Panc1 (cell line): ENCODE measurements around the gene BAX. TPM values are rescaled to one million over a fixed set of nuclear protein-coding genes. Genes with fewer than 3 reads are reported as not detected.

Experiments used
- ATAC-seq: fragments of 200-7000 bp; cut with Tn5 transposase; 2 replicates; pipeline ENCODE4 v1.9.1; 2020; ENCODE audit warnings: mild to moderate bottlenecking, moderate library complexity
- BruUV-seq: library from RNA; stranded (reverse); fragments of 400-500 nt; replicated peaks from 2 replicates; lab custom pipeline; 2021; lab: Mats Ljungman, UMichigan
- CTCF ChIA-PET: fragments of 300-600 bp; sonication (Branson Sonifier 250); formaldehyde crosslinking; loops from one replicate; lab custom pipeline; 2022; ENCODE audit warnings: antibody characterized with exemption; lab: Charles Lee
- POLR2A ChIA-PET: fragments of 300-600 bp; sonication (Branson Sonifier 250); formaldehyde crosslinking; loops from one replicate; lab custom pipeline; 2022; ENCODE audit warnings: antibody characterized with exemption; lab: Charles Lee
- DNase-seq: peaks from one replicate; pipeline ENCODE4 v3.0.0-alpha.2; 2010; ENCODE audit warnings: low read depth, low spot score
- H3K27ac ChIP-seq: 2 replicates; pipeline ENCODE4 v1.5.1; 2011; ENCODE audit warnings: mild to moderate bottlenecking, low read length, inconsistent platforms
- H3K27me3 ChIP-seq: fragments of 200-500 bp; sonication (Bioruptor generic); 2 replicates; pipeline ENCODE4 v1.6.0; 2014; ENCODE audit warnings: low read length, inconsistent platforms; ENCODE audit not compliant: control insufficient read depth, insufficient read depth
- H3K36me3 ChIP-seq: fragments of 200-500 bp; sonication (Bioruptor generic); 2 replicates; pipeline ENCODE4 v1.5.1; 2014; ENCODE audit warnings: inconsistent platforms, mild to moderate bottlenecking, low read length, moderate library complexity; ENCODE audit not compliant: control insufficient read depth, insufficient read depth
- H3K4me1 ChIP-seq: 2 replicates; pipeline ENCODE4 v1.5.1; 2011; ENCODE audit warnings: inconsistent platforms, mild to moderate bottlenecking, low read length, moderate library complexity; ENCODE audit not compliant: control insufficient read depth, insufficient read depth
- H3K4me3 ChIP-seq, 2 experiments: 2 replicates each; pipeline ENCODE4 v1.5.1; 2011 to 2012; ENCODE audit warnings: low read depth in 2 of 2, low read length in 2 of 2, mild to moderate bottlenecking in 2 of 2, inconsistent platforms in 1 of 2, moderate library complexity in 1 of 2
- H3K9me3 ChIP-seq: fragments of 200-500 bp; sonication (Bioruptor generic); 2 replicates; pipeline ENCODE4 v1.5.1; 2014; ENCODE audit warnings: low read depth, mild to moderate bottlenecking, inconsistent platforms, low read length, moderate library complexity; ENCODE audit not compliant: control insufficient read depth, insufficient read depth
- POLR2AphosphoS5 ChIP-seq: IDR thresholded peaks from 2 replicates; pipeline ENCODE4 v1.6.1; 2012; ENCODE audit warnings: mild to moderate bottlenecking, low read depth, low read length, moderate library complexity
- SIN3A ChIP-seq: IDR thresholded peaks from 2 replicates; pipeline ENCODE4 v1.6.1; 2012; ENCODE audit warnings: low read depth, mild to moderate bottlenecking, low read length, moderate library complexity, borderline replicate concordance; ENCODE audit not compliant: insufficient read depth
- TCF7L2 ChIP-seq: IDR thresholded peaks from 2 replicates; pipeline ENCODE4 v1.6.1; 2011; ENCODE audit warnings: mild to moderate bottlenecking, low read depth, low read length, inconsistent platforms
- in situ Hi-C: cut with HindIII; loops from 2 replicates; pipeline ENCODE4 v1.10.0; 2016; ENCODE audit warnings: low sequenced_read_pairs, low pct_unique_long_range_greater_than_20kb
- intact Hi-C: fragments of 100-400 bp; cut with micrococcal nuclease; formaldehyde crosslinking; loops from one replicate; pipeline ENCODE4 v1.10.0; 2022; ENCODE audit not compliant: unreplicated experiment
- total RNA-seq: library from RNA; stranded (reverse); gene quantifications from one replicate; pipeline ENCODE4 v1.2.1, GENCODE V29; 2021; ENCODE audit not compliant: unreplicated experiment
- TF ChIP-seq, protein P1 (sequence below): fragments of 450-650 bp; IDR thresholded peaks from 2 replicates; pipeline ENCODE4 v1.5.1; 2017; ENCODE audit warnings: mild to moderate bottlenecking
- TF ChIP-seq, protein P2 (sequence below), 2 experiments: IDR thresholded peaks; 2 replicates each; pipeline ENCODE4 v1.6.1; 2011 to 2012; ENCODE audit warnings: low read depth in 2 of 2, control low read depth in 1 of 2, low read length in 1 of 2, mild to moderate bottlenecking in 1 of 2, moderate library complexity in 1 of 2; ENCODE audit not compliant: insufficient read depth in 1 of 2

The BAX gene
- total RNA-seq, 1 experiment from 2014 or later, result 100 TPM

DNA sequence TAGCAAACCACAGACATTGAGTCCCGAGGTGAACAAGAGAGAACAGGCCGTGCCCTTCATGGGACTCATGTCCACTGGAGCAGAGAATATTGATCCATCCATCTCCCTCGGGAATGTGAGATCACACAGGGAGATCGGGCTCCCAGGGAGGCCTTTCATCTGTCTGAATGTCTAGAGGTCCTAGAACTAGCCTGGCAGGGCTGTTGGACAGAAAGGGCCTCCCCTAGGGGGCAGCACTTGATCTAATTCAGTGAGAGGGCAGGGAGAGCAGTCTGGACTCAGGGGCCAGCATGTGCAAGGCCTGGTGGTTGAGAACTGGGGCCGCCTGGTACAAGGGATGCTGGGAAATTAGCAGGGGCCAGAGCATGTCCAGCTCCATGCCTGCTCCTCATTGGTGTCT lies 43.3 kb downstream of the BAX start:
- no peak for DNase-seq
- Histone ChIP-seq H3K27me3 (no peaks in the 10 kb centered on the region), H3K9me3 (no peaks in the 10 kb centered on the region), H3K27ac (no peak overlapping the region), H3K36me3 (peaks cover 4% of the 10 kb centered on the region), H3K4me3 (no peak overlapping the region), H3K4me1 (no peaks in the 10 kb centered on the region)
- in situ Hi-C loops (no loop called here), intact Hi-C loops (no loop called here)
- BruUV-seq, result no TSS peak
- ChIA-PET CTCF (interaction anchor here (0.6 to 0.7 kb wide), 4 partner anchors 14 to 197 kb away, joined by 3 to 9 read pairs (median 4); partner anchors contain the start of gene CGB7), POLR2A (interaction anchor here (0.7 kb wide), 1 partner anchor 275 kb away, joined by 8 read pairs; no protein-coding TSS in a partner anchor)
- TF ChIP-seq, protein P1, sequence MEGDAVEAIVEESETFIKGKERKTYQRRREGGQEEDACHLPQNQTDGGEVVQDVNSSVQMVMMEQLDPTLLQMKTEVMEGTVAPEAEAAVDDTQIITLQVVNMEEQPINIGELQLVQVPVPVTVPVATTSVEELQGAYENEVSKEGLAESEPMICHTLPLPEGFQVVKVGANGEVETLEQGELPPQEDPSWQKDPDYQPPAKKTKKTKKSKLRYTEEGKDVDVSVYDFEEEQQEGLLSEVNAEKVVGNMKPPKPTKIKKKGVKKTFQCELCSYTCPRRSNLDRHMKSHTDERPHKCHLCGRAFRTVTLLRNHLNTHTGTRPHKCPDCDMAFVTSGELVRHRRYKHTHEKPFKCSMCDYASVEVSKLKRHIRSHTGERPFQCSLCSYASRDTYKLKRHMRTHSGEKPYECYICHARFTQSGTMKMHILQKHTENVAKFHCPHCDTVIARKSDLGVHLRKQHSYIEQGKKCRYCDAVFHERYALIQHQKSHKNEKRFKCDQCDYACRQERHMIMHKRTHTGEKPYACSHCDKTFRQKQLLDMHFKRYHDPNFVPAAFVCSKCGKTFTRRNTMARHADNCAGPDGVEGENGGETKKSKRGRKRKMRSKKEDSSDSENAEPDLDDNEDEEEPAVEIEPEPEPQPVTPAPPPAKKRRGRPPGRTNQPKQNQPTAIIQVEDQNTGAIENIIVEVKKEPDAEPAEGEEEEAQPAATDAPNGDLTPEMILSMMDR, result peak; percentile 73
- no peak for TF ChIP-seq TCF7L2
- no peak for ATAC-seq

DNA sequence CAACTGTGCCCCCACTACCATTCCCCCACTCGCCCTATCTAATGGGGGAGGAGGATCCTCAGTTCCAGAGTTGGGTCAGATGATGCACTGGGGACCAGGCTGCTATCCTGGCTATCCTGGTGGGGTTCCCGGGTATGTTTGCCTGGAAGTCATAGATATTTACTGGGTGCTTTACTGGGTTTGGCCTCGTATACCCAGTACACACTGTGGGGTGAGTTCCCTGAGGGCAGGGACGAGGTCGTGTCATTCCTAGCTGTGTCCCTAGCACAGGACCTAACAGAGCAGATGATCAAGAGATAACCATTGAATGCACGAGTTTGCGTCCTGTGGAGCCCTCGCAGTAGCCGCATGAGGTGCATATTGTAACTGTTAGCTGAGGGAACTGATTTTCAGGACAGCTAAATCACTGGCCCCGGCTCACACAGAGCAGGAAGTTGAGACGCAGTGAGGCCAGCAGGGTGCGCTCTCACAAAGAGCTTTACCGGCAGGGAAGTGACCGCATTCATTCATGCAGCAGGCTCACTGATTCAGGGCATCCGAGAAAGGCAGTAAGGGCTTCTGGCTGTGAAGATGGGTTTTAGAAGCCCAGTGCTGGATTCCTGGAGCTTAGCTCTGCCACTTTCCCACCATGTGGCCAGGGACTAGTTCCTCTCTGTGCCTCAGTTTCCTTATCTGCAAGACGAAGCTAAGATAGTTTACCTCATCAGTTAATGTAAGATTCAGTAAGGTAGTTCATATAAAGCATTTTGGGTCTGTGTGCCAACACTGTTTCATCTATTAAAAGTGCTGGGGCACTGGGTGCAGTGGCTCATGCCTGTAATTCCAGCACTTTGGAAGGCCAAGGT lies 45.0 kb downstream of the BAX start:
- Histone ChIP-seq H3K27ac (no peak overlapping the region), H3K27me3 (no peaks in the 10 kb centered on the region), H3K36me3 (peaks cover 4% of the 10 kb centered on the region; the same call in 1 of the 2 replicates), H3K9me3 (no peaks in the 10 kb centered on the region), H3K4me3 (no peak overlapping the region), H3K4me1 (no peaks in the 10 kb centered on the region)
- ChIA-PET CTCF (interaction anchor here (0.5 to 1.1 kb wide), 7 partner anchors 9 to 258 kb away, joined by 3 to 10 read pairs (median 4); partner anchors contain the start of gene NTF4), POLR2A (interaction anchor here (0.6 kb wide), 1 partner anchor 360 kb away, joined by 9 read pairs; no protein-coding TSS in a partner anchor)
- DNase-seq, result no peak
- TF ChIP-seq, protein P1, result peak; percentile 82
- TF ChIP-seq, protein P2, sequence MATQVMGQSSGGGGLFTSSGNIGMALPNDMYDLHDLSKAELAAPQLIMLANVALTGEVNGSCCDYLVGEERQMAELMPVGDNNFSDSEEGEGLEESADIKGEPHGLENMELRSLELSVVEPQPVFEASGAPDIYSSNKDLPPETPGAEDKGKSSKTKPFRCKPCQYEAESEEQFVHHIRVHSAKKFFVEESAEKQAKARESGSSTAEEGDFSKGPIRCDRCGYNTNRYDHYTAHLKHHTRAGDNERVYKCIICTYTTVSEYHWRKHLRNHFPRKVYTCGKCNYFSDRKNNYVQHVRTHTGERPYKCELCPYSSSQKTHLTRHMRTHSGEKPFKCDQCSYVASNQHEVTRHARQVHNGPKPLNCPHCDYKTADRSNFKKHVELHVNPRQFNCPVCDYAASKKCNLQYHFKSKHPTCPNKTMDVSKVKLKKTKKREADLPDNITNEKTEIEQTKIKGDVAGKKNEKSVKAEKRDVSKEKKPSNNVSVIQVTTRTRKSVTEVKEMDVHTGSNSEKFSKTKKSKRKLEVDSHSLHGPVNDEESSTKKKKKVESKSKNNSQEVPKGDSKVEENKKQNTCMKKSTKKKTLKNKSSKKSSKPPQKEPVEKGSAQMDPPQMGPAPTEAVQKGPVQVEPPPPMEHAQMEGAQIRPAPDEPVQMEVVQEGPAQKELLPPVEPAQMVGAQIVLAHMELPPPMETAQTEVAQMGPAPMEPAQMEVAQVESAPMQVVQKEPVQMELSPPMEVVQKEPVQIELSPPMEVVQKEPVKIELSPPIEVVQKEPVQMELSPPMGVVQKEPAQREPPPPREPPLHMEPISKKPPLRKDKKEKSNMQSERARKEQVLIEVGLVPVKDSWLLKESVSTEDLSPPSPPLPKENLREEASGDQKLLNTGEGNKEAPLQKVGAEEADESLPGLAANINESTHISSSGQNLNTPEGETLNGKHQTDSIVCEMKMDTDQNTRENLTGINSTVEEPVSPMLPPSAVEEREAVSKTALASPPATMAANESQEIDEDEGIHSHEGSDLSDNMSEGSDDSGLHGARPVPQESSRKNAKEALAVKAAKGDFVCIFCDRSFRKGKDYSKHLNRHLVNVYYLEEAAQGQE (IDR thresholded peaks at IDR 0.05; ENCODE audit: insufficient read depth in 1 of 2, low read depth in 2 of 2, low read length in 1 of 2), result no peak
- TF ChIP-seq SIN3A (no peak), POLR2AphosphoS5 (no peak), TCF7L2 (no peak)
- intact Hi-C loops, result no loop called here
- no TSS peak for BruUV-seq
- ATAC-seq, result peak; percentile 89
- in situ Hi-C loops, result no loop called here
